Nephron (organoid): Measurements from ENCODE around the gene DDIT4L.
"Not testable (repeated sequence)": the region's sequence is repeated elsewhere in the genome, so short reads cannot be mapped to it uniquely, and the experiment has no call there.

Experiments
- H3K27ac Mint-ChIP-seq, 3 experiments: 2 replicates each; pipeline ENCODE4 v1.8.0; 2020; ENCODE audit warnings: mixed read lengths in 3 of 3, mild to moderate bottlenecking in 2 of 3, moderate library complexity in 1 of 3
- H3K27me3 Mint-ChIP-seq: 2 replicates; pipeline ENCODE4 v1.8.0; 2021; ENCODE audit warnings: low read depth, mild to moderate bottlenecking, moderate library complexity, mixed read lengths
- H3K36me3 Mint-ChIP-seq: 2 replicates; pipeline ENCODE4 v1.8.0; 2020; ENCODE audit warnings: low read depth, mixed read lengths
- H3K4me1 Mint-ChIP-seq: 2 replicates; pipeline ENCODE4 v1.8.0; 2020; ENCODE audit warnings: mixed read lengths
- H3K4me3 Mint-ChIP-seq, 3 experiments: 2 replicates each; pipeline ENCODE4 v1.8.0; 2020; ENCODE audit warnings: mild to moderate bottlenecking in 3 of 3, mixed read lengths in 3 of 3, moderate library complexity in 2 of 3
- H3K9me3 Mint-ChIP-seq: 2 replicates; pipeline ENCODE4 v1.8.0; 2020; ENCODE audit warnings: mixed read lengths
- TF ChIP-seq, protein P1 (sequence below), 3 experiments: fragments of 200-600 bp; sonication (generic); IDR thresholded peaks; one replicate each; pipeline ENCODE4 v1.5.0; 2021; ENCODE audit warnings: antibody characterized with exemption in 3 of 3; ENCODE audit not compliant: unreplicated experiment in 3 of 3

DDIT4L gene

DNA sequence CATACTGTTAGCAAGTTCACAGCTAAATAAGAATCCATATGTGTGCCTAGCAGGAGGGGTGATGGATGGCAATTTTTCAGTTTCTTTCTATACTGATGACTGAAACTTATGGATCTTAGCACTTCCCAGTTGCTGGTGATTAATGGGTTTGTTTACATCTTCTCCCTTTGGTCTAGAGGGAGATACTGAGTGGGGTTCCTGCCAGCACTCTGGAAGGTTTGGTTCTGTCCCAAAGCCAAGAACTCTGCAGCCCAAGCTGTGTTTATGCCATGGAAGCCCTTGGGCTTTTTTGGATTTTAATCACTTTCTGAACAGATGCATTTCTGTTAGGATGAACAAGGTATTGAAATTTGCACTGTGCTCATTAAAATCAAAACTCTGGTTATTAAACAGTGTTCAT lies 43.5 kb downstream of the DDIT4L start:
- no peaks in the 10 kb centered on the region for H3K4me1 Mint-ChIP-seq
- H3K27ac Mint-ChIP-seq = no peak overlapping the region
- no peak overlapping the region for H3K4me3 Mint-ChIP-seq
- H3K27me3 Mint-ChIP-seq = no peaks in the 10 kb centered on the region
- H3K36me3 Mint-ChIP-seq = no peaks in the 10 kb centered on the region
- TF ChIP-seq, protein P1, sequence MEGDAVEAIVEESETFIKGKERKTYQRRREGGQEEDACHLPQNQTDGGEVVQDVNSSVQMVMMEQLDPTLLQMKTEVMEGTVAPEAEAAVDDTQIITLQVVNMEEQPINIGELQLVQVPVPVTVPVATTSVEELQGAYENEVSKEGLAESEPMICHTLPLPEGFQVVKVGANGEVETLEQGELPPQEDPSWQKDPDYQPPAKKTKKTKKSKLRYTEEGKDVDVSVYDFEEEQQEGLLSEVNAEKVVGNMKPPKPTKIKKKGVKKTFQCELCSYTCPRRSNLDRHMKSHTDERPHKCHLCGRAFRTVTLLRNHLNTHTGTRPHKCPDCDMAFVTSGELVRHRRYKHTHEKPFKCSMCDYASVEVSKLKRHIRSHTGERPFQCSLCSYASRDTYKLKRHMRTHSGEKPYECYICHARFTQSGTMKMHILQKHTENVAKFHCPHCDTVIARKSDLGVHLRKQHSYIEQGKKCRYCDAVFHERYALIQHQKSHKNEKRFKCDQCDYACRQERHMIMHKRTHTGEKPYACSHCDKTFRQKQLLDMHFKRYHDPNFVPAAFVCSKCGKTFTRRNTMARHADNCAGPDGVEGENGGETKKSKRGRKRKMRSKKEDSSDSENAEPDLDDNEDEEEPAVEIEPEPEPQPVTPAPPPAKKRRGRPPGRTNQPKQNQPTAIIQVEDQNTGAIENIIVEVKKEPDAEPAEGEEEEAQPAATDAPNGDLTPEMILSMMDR (IDR thresholded peaks at IDR 0.05; ENCODE audit: unreplicated experiment in 3 of 3) = no peak
- peaks cover 3% of the 10 kb centered on the region for H3K9me3 Mint-ChIP-seq

DNA sequence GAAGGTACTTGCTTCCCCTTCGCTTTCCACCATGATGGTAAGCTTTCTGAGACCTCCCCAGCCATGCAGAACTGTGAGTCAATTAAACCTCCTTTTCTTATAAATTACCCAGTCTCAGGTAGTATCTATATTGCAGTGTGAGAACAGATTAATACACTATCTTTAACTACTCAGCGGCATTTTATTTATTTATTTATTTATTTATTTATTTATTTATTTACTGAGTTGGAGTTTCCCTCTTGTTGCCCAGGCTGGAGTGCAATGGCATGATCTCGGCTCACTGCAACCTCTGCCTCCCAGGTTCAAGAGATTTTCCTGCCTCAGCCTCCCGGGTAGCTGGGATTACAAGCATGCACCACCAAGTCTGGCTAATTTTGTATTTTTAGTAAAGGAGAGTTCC lies 52.9 kb downstream of the DDIT4L start:
- H3K4me3 Mint-ChIP-seq, H3K4me1 Mint-ChIP-seq, H3K27ac Mint-ChIP-seq, H3K9me3 Mint-ChIP-seq, H3K36me3 Mint-ChIP-seq, H3K27me3 Mint-ChIP-seq: not testable (repeated sequence)
